GM23338 (cell line): ENCODE measurements around the gene HK1.
"Not testable (repeated sequence)": the region's sequence is repeated elsewhere in the genome, so short reads cannot be mapped to it uniquely, and the experiment has no call there.

ENCODE experiments used
- CTCF ChIP-seq, 2 experiments: fragments of 200-600 bp in 1 of 2; sonication (generic) in 1 of 2; conservative IDR thresholded peaks; 2 replicates each; pipeline versions ENCODE4 v1.5.1 to v1.6.1; 2016 to 2017; ENCODE audit warnings: antibody characterized with exemption in 2 of 2, low read depth in 2 of 2, mild to moderate bottlenecking in 2 of 2, moderate library complexity in 1 of 2
- EZH2 ChIP-seq: fragments of 200-600 bp; sonication (generic); IDR thresholded peaks from one replicate; pipeline ENCODE4 v1.8.0; 2017; ENCODE audit warnings: antibody characterized with exemption, mild to moderate bottlenecking, low read depth; ENCODE audit not compliant: unreplicated experiment
- EZH2phosphoT487 ChIP-seq: fragments of 200-600 bp; sonication (generic); IDR thresholded peaks from one replicate; pipeline ENCODE4 v1.8.1; 2018; ENCODE audit warnings: antibody characterized with exemption; ENCODE audit not compliant: unreplicated experiment
- NANOG ChIP-seq: IDR thresholded peaks from 2 replicates; pipeline ENCODE4 v1.6.1; 2016; ENCODE audit warnings: antibody characterized with exemption, borderline replicate concordance
- POLR2AphosphoS5 ChIP-seq: IDR thresholded peaks from 2 replicates; pipeline ENCODE4 v1.6.1; 2016; ENCODE audit warnings: antibody characterized with exemption, low read depth
- REST ChIP-seq: IDR thresholded peaks from one replicate; pipeline ENCODE4 v1.6.1; 2018; ENCODE audit warnings: antibody characterized with exemption; ENCODE audit not compliant: unreplicated experiment

GRCh38 chr10:69308304-69308703, 30.0 kb downstream of the HK1 start:
- not testable (repeated sequence) for TF ChIP-seq CTCF (conservative IDR thresholded peaks at IDR 0.05; ENCODE audit: low read depth in 2 of 2); POLR2AphosphoS5; EZH2; NANOG; REST; EZH2phosphoT487
